Measurements from ENCODE around the gene TACC3. TPM values are rescaled to one million over a fixed set of nuclear protein-coding genes. Genes with fewer than 3 reads are reported as not detected.

Gene TACC3
- total RNA-seq, 1 experiment from 2014 or later: 156 TPM

GRCh38 chr4:1780435-1780834 is 59.1 kb downstream of the TACC3 start:
- no CpG with 5 or more reads among the region's 14 CpGs for WGBS (ENCODE audit: extremely low coverage, insufficient read length, low lambda C conversion rate)

More at GRCh38 chr4:1780435-1780834, 59.1 kb downstream of the TACC3 start:
- peaks cover 24 to 33% of the 10 kb centered on the region in 2 experiments for H3K4me1 Mint-ChIP-seq
- no peak overlapping the region for H3K18ac ChIP-seq (ENCODE audit: insufficient read length, low read depth, low read length)
- no peaks in the 10 kb centered on the region for H3K79me2 ChIP-seq (ENCODE audit: insufficient read depth, low read length)
- H2BK5ac ChIP-seq (ENCODE audit: insufficient read length, low read length): no peak overlapping the region
- H3K23ac ChIP-seq (ENCODE audit: insufficient read length, low read depth, low read length): no peak overlapping the region
- H2AK5ac ChIP-seq (ENCODE audit: insufficient read length, low read length): no peak overlapping the region
- no peak overlapping the region for H3K56ac ChIP-seq (ENCODE audit: insufficient read length, low read depth, low read length)
- H3K4me3 Mint-ChIP-seq: no peak overlapping the region
- no peak overlapping the region for H3K14ac ChIP-seq (ENCODE audit: insufficient read depth, low read length)
- no peak overlapping the region for H3T11ph ChIP-seq (ENCODE audit: low read length)
- H3K4me2 ChIP-seq (ENCODE audit: insufficient read depth, insufficient read length, low read length): no peak overlapping the region
- H4K20me1 ChIP-seq (ENCODE audit: control insufficient read depth, insufficient read depth, insufficient read length): no peaks in the 10 kb centered on the region
- no peak overlapping the region for H3K4ac ChIP-seq (ENCODE audit: low read depth, low read length)
- no peaks in the 10 kb centered on the region for H3K9me3 Mint-ChIP-seq
- no peaks in the 10 kb centered on the region for H3K27me3 ChIP-seq (ENCODE audit: insufficient read depth, low read length)
- H3K36me3 Mint-ChIP-seq (ENCODE audit: insufficient read depth in 1 of 3, low read depth in 3 of 3): no peaks in the 10 kb centered on the region
- H3K79me1 ChIP-seq (ENCODE audit: insufficient read depth, low read depth, low read length, poor library complexity, severe bottlenecking): no peaks in the 10 kb centered on the region
- no peak overlapping the region for H2BK120ac ChIP-seq (ENCODE audit: low read depth, low read length, poor library complexity, severe bottlenecking)
- no peak overlapping the region for H4K5ac ChIP-seq (ENCODE audit: insufficient read length, low read depth, low read length)
- TF ChIP-seq, protein P1, sequence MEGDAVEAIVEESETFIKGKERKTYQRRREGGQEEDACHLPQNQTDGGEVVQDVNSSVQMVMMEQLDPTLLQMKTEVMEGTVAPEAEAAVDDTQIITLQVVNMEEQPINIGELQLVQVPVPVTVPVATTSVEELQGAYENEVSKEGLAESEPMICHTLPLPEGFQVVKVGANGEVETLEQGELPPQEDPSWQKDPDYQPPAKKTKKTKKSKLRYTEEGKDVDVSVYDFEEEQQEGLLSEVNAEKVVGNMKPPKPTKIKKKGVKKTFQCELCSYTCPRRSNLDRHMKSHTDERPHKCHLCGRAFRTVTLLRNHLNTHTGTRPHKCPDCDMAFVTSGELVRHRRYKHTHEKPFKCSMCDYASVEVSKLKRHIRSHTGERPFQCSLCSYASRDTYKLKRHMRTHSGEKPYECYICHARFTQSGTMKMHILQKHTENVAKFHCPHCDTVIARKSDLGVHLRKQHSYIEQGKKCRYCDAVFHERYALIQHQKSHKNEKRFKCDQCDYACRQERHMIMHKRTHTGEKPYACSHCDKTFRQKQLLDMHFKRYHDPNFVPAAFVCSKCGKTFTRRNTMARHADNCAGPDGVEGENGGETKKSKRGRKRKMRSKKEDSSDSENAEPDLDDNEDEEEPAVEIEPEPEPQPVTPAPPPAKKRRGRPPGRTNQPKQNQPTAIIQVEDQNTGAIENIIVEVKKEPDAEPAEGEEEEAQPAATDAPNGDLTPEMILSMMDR (conservative IDR thresholded peaks at IDR 0.05): no peak
- no peak overlapping the region for H2BK15ac ChIP-seq (ENCODE audit: low read depth, low read length)
- H3K27me3 Mint-ChIP-seq (ENCODE audit: low read depth): peaks cover 2% of the 10 kb centered on the region
- no peak overlapping the region for H2BK12ac ChIP-seq (ENCODE audit: insufficient read length, low read depth, low read length)
- no peaks in the 10 kb centered on the region for H3K9me3 ChIP-seq (ENCODE audit: control insufficient read depth, low read depth, low read length)
- no peak overlapping the region for H2BK20ac ChIP-seq (ENCODE audit: low read depth, low read length, poor library complexity, severe bottlenecking)
- H3K4me1 ChIP-seq (ENCODE audit: insufficient read depth, low read length): peaks cover 2% of the 10 kb centered on the region; the same call in 1 of the 2 replicates
- H3K9ac ChIP-seq (ENCODE audit: extremely low read depth, insufficient read length, low read length): no peak overlapping the region
- H3K23me2 ChIP-seq (ENCODE audit: insufficient read length, low read depth, low read length, poor library complexity, severe bottlenecking): no peaks in the 10 kb centered on the region
- no peak for DNase-seq
- no peak overlapping the region for H4K91ac ChIP-seq (ENCODE audit: insufficient read length, low read depth, low read length)
- peak overlapping the region in 2 of 3 experiments; percentile 69 to 77; a peak in 4 of 7 replicates for H3K27ac Mint-ChIP-seq
- H2AFZ ChIP-seq (ENCODE audit: low read length): no peak overlapping the region
- no peak overlapping the region for H3K27ac ChIP-seq (ENCODE audit: insufficient read length, low read depth, low read length)
- H4K8ac ChIP-seq (replicated peaks; ENCODE audit: insufficient read length, low read depth, low read length): no peak overlapping the region
